ENCODE data around the gene S100A5. TPM values are rescaled to one million over a fixed set of nuclear protein-coding genes. Genes with fewer than 3 reads are reported as not detected.

The S100A5 gene
- total RNA-seq, 2 experiments from 2014 or later: not detected

- Histone ChIP-seq H3K9me3 (ENCODE audit: low read length) (no peaks in the 10 kb centered on the region), H3K79me2 (ENCODE audit: insufficient read depth, low read depth, low read length) (no peaks in the 10 kb centered on the region), H3K27ac (ENCODE audit: low read depth, low read length, poor library complexity, severe bottlenecking) (no peak overlapping the region), H3K4me1 (ENCODE audit: insufficient read depth, low read length, poor library complexity, severe bottlenecking) (no peaks in the 10 kb centered on the region), H3K4me3 (ENCODE audit: low read depth, low read length, poor library complexity, severe bottlenecking) (no peak overlapping the region), H3K36me3 (ENCODE audit: insufficient read depth, low read length) (no peaks in the 10 kb centered on the region), H4K20me1 (ENCODE audit: insufficient read depth, low read length) (no peaks in the 10 kb centered on the region), H3K4me2 (ENCODE audit: low read length) (no peak overlapping the region), H2AFZ (ENCODE audit: low read length) (no peak overlapping the region), H3K9me2 (ENCODE audit: insufficient read depth, low read length) (no peaks in the 10 kb centered on the region)
- BruUV-seq (replicated peaks): no TSS peak
- CTCF ChIA-PET (ENCODE audit: unreplicated experiment): no interaction called here
- intact Hi-C loops (cut with micrococcal nuclease; ENCODE audit: unreplicated experiment): no loop called here
- TF ChIP-seq, protein P1, sequence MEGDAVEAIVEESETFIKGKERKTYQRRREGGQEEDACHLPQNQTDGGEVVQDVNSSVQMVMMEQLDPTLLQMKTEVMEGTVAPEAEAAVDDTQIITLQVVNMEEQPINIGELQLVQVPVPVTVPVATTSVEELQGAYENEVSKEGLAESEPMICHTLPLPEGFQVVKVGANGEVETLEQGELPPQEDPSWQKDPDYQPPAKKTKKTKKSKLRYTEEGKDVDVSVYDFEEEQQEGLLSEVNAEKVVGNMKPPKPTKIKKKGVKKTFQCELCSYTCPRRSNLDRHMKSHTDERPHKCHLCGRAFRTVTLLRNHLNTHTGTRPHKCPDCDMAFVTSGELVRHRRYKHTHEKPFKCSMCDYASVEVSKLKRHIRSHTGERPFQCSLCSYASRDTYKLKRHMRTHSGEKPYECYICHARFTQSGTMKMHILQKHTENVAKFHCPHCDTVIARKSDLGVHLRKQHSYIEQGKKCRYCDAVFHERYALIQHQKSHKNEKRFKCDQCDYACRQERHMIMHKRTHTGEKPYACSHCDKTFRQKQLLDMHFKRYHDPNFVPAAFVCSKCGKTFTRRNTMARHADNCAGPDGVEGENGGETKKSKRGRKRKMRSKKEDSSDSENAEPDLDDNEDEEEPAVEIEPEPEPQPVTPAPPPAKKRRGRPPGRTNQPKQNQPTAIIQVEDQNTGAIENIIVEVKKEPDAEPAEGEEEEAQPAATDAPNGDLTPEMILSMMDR (conservative IDR thresholded peaks at IDR 0.05; ENCODE audit: low read length): no peak
- no peak for TF ChIP-seq EZH2phosphoT487 (IDR thresholded peaks at IDR 0.05; ENCODE audit: borderline replicate concordance, low read depth, low read length)
- no peak for DNase-seq (ENCODE audit: low spot score)
- POLR2A ChIA-PET: interaction anchor here (1.3 kb wide), 1 partner anchor 19 kb away, joined by 5 read pairs; no protein-coding TSS in a partner anchor
Observed at GRCh38 chr1:153587314-153587713, 46.6 kb upstream of the S100A5 start.

DNA sequence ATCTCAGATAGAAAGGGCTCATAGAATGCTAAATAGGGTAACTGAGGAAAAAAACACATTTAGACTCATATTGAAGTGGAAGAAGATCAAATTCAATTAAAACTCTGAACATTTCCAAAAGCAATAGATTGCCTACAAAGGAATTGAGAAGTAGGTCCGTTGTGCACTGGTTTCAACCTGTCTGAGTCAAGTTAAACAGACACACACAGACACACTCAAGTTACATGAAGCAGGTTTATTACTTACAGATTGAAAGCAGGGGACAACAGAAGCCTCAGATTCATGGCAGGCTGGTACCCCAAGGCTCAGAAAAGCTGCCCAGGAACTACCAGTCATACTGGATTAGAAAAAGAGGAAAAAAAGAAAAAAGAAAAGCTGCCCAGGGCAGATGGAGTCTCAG, 45.6 kb upstream of the S100A5 start:
- BruUV-seq (replicated peaks): no TSS peak
- H3K9me3 ChIP-seq (ENCODE audit: low read length): no peaks in the 10 kb centered on the region
- POLR2A ChIA-PET: interaction anchor here (1.3 kb wide), 1 partner anchor 20 kb away, joined by 5 read pairs; no protein-coding TSS in a partner anchor

GRCh38 chr1:153585006-153585405, 44.3 kb upstream of the S100A5 start:
- Histone ChIP-seq H3K9me2 (ENCODE audit: insufficient read depth, low read length) (no peaks in the 10 kb centered on the region), H4K20me1 (ENCODE audit: insufficient read depth, low read length) (no peaks in the 10 kb centered on the region), H3K4me2 (ENCODE audit: low read length) (no peak overlapping the region), H2AFZ (ENCODE audit: low read length) (no peak overlapping the region), H3K4me3 (ENCODE audit: low read depth, low read length, poor library complexity, severe bottlenecking) (no peak overlapping the region), H3K9me3 (ENCODE audit: low read length) (no peaks in the 10 kb centered on the region), H3K36me3 (ENCODE audit: insufficient read depth, low read length) (no peaks in the 10 kb centered on the region), H3K27ac (ENCODE audit: low read depth, low read length, poor library complexity, severe bottlenecking) (no peak overlapping the region), H3K79me2 (ENCODE audit: insufficient read depth, low read depth, low read length) (no peaks in the 10 kb centered on the region), H3K4me1 (ENCODE audit: insufficient read depth, low read length, poor library complexity, severe bottlenecking) (no peaks in the 10 kb centered on the region)
- intact Hi-C loops (cut with micrococcal nuclease; ENCODE audit: unreplicated experiment): no loop called here
- DNase-seq (ENCODE audit: low spot score): no peak
- ChIA-PET POLR2A (interaction anchor here (1.0 to 1.4 kb wide), 2 partner anchors 13 kb away, joined by 3 to 5 read pairs; no protein-coding TSS in a partner anchor), CTCF (ENCODE audit: unreplicated experiment) (no interaction called here)
- TF ChIP-seq EZH2phosphoT487 (IDR thresholded peaks at IDR 0.05; ENCODE audit: borderline replicate concordance, low read depth, low read length): no peak
- BruUV-seq (replicated peaks): no TSS peak

More for the DNA sequence above, 45.6 kb upstream of the S100A5 start:
- Histone ChIP-seq H3K4me3 (ENCODE audit: low read depth, low read length, poor library complexity, severe bottlenecking) (no peak overlapping the region), H3K79me2 (ENCODE audit: insufficient read depth, low read depth, low read length) (no peaks in the 10 kb centered on the region), H3K27ac (ENCODE audit: low read depth, low read length, poor library complexity, severe bottlenecking) (no peak overlapping the region), H3K9me2 (ENCODE audit: insufficient read depth, low read length) (no peaks in the 10 kb centered on the region), H3K4me1 (ENCODE audit: insufficient read depth, low read length, poor library complexity, severe bottlenecking) (no peaks in the 10 kb centered on the region), H3K36me3 (ENCODE audit: insufficient read depth, low read length) (no peaks in the 10 kb centered on the region), H3K4me2 (ENCODE audit: low read length) (no peak overlapping the region), H4K20me1 (ENCODE audit: insufficient read depth, low read length) (no peaks in the 10 kb centered on the region), H2AFZ (ENCODE audit: low read length) (peak overlapping the region; percentile 39; the same call in 1 of the 2 replicates)
- TF ChIP-seq, protein P1 (conservative IDR thresholded peaks at IDR 0.05; ENCODE audit: low read length): no peak
- TF ChIP-seq EZH2phosphoT487 (IDR thresholded peaks at IDR 0.05; ENCODE audit: borderline replicate concordance, low read depth, low read length): no peak
- CTCF ChIA-PET (ENCODE audit: unreplicated experiment): no interaction called here
- DNase-seq (ENCODE audit: low spot score): no peak
- intact Hi-C loops (cut with micrococcal nuclease; ENCODE audit: unreplicated experiment): no loop called here
